H1 (cell line): ENCODE measurements around the gene PELI2. TPM values are rescaled to one million over a fixed set of nuclear protein-coding genes. Genes with fewer than 3 reads are reported as not detected.

Experiments
- polyA plus RNA-seq, 7 experiments: library from polyadenylated mRNA; depleted of rRNA in 3 of 7; stranded (reverse) in 5 of 7; unstranded in 2 of 7; fragments of >200 nt in 5 of 7; fragments of 200-250 nt in 2 of 7; gene quantifications; 1 replicate in 5 of 7; 2 replicates in 1 of 7; 4 replicates in 1 of 7; pipeline versions ENCODE4 v1.2.1 to v1.2.3, GENCODE V29; 2011 to 2013; ENCODE audit warnings: missing spikeins in 2 of 7, mixed read lengths in 2 of 7
- total RNA-seq: library from RNA; stranded (reverse); fragmentation: NEBNext Ultra II Directional; extraction: Animal tissue kit (Norgen Biotek cat#: 25700); gene quantifications from 2 replicates; pipeline ENCODE4 v1.2.1, GENCODE V29; 2021
- TF ChIP-seq, protein P1 (sequence below): IDR thresholded peaks from 2 replicates; pipeline ENCODE4 v1.6.1; 2012; ENCODE audit warnings: inconsistent platforms

Gene PELI2
- total and polyA plus RNA-seq, 2 of the 8 experiments (the other 6 are each of a cell fraction or from before 2014, with no cell fraction given), result 14.6 to 25.7 TPM

DNA sequence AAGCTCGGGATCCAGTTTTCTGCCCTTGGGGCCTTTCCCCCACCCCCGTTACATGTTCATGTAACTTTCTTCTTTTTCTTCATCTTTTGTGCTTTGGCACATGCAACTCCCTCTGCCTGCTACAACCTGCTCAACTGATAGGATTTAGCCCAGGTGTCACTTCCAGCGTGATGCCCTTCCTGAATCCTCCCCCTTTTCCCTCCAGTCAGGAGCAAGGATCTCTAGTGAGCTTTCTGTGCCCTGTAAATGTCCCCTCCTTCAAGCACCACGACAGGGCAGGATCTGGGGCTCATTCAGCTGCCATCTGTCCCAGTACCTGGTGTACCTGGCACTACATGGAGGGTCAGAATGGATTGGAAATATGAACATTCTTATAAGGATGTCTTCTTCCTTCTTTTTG is 15.3 kb downstream of the PELI2 start (continued):
- TF ChIP-seq, protein P1, sequence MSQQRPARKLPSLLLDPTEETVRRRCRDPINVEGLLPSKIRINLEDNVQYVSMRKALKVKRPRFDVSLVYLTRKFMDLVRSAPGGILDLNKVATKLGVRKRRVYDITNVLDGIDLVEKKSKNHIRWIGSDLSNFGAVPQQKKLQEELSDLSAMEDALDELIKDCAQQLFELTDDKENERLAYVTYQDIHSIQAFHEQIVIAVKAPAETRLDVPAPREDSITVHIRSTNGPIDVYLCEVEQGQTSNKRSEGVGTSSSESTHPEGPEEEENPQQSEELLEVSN, result no peak
